Heart left ventricle (tissue), 13 donors: ENCODE data around the gene CBLIF.

Source experiments
- CTCF ChIP-seq, 12 donors: fragments of 200-600 bp; sonication (generic) in 4 of 12; IDR thresholded peaks; one replicate each; pipeline versions ENCODE4 v1.5.0 to v1.8.0; 2018 to 2022; ENCODE audit warnings: antibody characterized with exemption in 12 of 12, mild to moderate bottlenecking in 5 of 12
- POLR2A ChIP-seq, 2 donors: fragments of 450-650 bp; IDR thresholded peaks; one replicate each; pipeline ENCODE4 v1.6.1; 2017; ENCODE audit warnings: antibody characterized with exemption in 2 of 2, mild to moderate bottlenecking in 2 of 2, moderate library complexity in 2 of 2
- donor health status: ischemic (EF 13 %, LVEDD 7.1; RV severe dilation, severe dysfunction).
- donor health status: DM: no; HTN: yes; CAD: no.
- donor health status: DM: no; HTN: no; CAD: no.
- donor health status: ischemic (EF 25% LVEDD 6.9; RV normal size, moderate dysfunction).
- donor health status: ischemic (EF 25% LVEDD 5.7; RV mildly dilated, moderate dysfunction).
- donor health status: ischemic (EF 35%, LVEDD 5.7; RV mildly dilated, moderate dysfunction).
- donor health status: nonischemic (EF 11% LVEDD 7.7; RV severe dilation, severe dysfunction).
- donor health status: DM: yes; HTN: yes; CAD: no.
- donor health status: PGD.
- donor health status: ischemic (EF 29% LVEDD 5.4; RV normal size, mild dysfunction).
- donor health status: nonischemic (EF 23%, LVEDD 6.1; RV moderate dilation, normal function).

GRCh38 chr11:59787816-59788215 lies 57.5 kb downstream of the CBLIF start:
- TF ChIP-seq CTCF (IDR thresholded peaks at IDR 0.05) (no peak), POLR2A (IDR thresholded peaks at IDR 0.05) (no peak)
